HCT116 (cell line): ENCODE measurements around the gene QRICH1. TPM values are rescaled to one million over a fixed set of nuclear protein-coding genes. Genes with fewer than 3 reads are reported as not detected.

Experiments
- ATAC-seq: fragments of 200-7000 bp; cut with Tn5 transposase; 2 replicates; pipeline ENCODE4 v1.9.1; 2020; ENCODE audit warnings: mild to moderate bottlenecking, moderate library complexity
- BruUV-seq: library from RNA; stranded (reverse); fragments of 400-500 nt; replicated peaks from 2 replicates; lab custom pipeline; 2021; lab: Mats Ljungman, UMichigan
- CTCF ChIA-PET: fragments of 300-600 bp; sonication (Branson Sonifier 250); formaldehyde crosslinking; loops from one replicate; lab custom pipeline; 2021; ENCODE audit warnings: antibody characterized with exemption; lab: Charles Lee
- POLR2A ChIA-PET: fragments of 300-600, 350-600 bp; sonication (Branson Sonifier 250); formaldehyde crosslinking; loops from one replicate; lab custom pipeline; 2021; ENCODE audit warnings: antibody characterized with exemption; lab: Charles Lee
- RAD21 ChIA-PET, 2 experiments: fragments of 300-600 bp; sonication (Branson Sonifier 250); formaldehyde crosslinking; loops; one replicate each; lab custom pipeline; 2023; ENCODE audit warnings: low total read pairs in 2 of 2; ENCODE audit not compliant: uncharacterized antibody in 2 of 2, unreplicated experiment in 2 of 2, low non-redundant PET in 1 of 2; lab: Charles Lee
- DNase-seq: peaks from one replicate; pipeline ENCODE4 v3.0.0-alpha.2; 2010; ENCODE audit warnings: low read depth, low spot score
- H2AFZ ChIP-seq: fragments of 200-600 bp; shearing (Covaris generic), sonication (generic); 2 replicates; pipeline ENCODE4 v1.6.1; 2017; ENCODE audit warnings: low read depth, mixed run types, mixed read lengths, antibody characterized with exemption, low read length; ENCODE audit not compliant: poor library complexity, severe bottlenecking
- H3K27ac ChIP-seq: 2 replicates; pipeline ENCODE4 v1.5.1; 2012; ENCODE audit warnings: low read depth, low read length
- H3K27me3 ChIP-seq: fragments of 200-600 bp; sonication (generic); 2 replicates; pipeline ENCODE4 v1.6.1; 2016; ENCODE audit warnings: mixed run types, low read length, mixed read lengths; ENCODE audit not compliant: insufficient read depth
- H3K36me3 ChIP-seq, 2 experiments: fragments of 200-500 bp in 1 of 2; fragments of 200-600 bp in 1 of 2; sonication (Bioruptor generic) in 1 of 2; sonication (generic) in 1 of 2; 2 replicates each; pipeline versions ENCODE4 v1.5.1 to v1.6.1; 2014 to 2016; ENCODE audit warnings: low read length in 2 of 2, inconsistent platforms in 1 of 2, mixed read lengths in 1 of 2, mixed run types in 1 of 2; ENCODE audit not compliant: insufficient read depth in 2 of 2, control insufficient read depth in 1 of 2
- H3K4me1 ChIP-seq, 2 experiments: fragments of 200-600 bp in 1 of 2; sonication (generic) in 1 of 2; 2 replicates each; pipeline versions ENCODE4 v1.5.1 to v1.6.1; 2012 to 2017; ENCODE audit warnings: low read length in 2 of 2, inconsistent platforms in 1 of 2, mild to moderate bottlenecking in 1 of 2, mixed read lengths in 1 of 2, mixed run types in 1 of 2, moderate library complexity in 1 of 2; ENCODE audit not compliant: insufficient read depth in 2 of 2, control insufficient read depth in 1 of 2
- H3K4me2 ChIP-seq: fragments of 200-600 bp; sonication (generic); 2 replicates; pipeline ENCODE4 v1.6.1; 2017; ENCODE audit warnings: mixed run types, low read length, mixed read lengths
- H3K4me3 ChIP-seq, 2 experiments: fragments of 200-600 bp in 1 of 2; sonication (generic) in 1 of 2; replicated peaks in 1 of 2; 2 replicates each; pipeline ENCODE4 v1.5.1; 2011 to 2016; ENCODE audit warnings: low read length in 2 of 2, control low read depth in 1 of 2, low read depth in 1 of 2, mild to moderate bottlenecking in 1 of 2, mixed read lengths in 1 of 2, mixed run types in 1 of 2
- H3K79me2 ChIP-seq: fragments of 200-600 bp; sonication (generic); 2 replicates; pipeline ENCODE4 v1.6.1; 2017; ENCODE audit warnings: mild to moderate bottlenecking, mixed run types, low read length, moderate library complexity, mixed read lengths; ENCODE audit not compliant: insufficient read depth
- H3K9ac ChIP-seq: fragments of 200-600 bp; sonication (generic); 2 replicates; pipeline ENCODE4 v1.6.1; 2016; ENCODE audit warnings: low read length, mixed read lengths
- H3K9me2 ChIP-seq: fragments of 200-600 bp; sonication (generic), shearing (Covaris generic); 2 replicates; pipeline ENCODE4 v1.6.1; 2017; ENCODE audit warnings: mixed run types, mild to moderate bottlenecking, moderate library complexity; ENCODE audit not compliant: insufficient read depth
- H3K9me3 ChIP-seq, 2 experiments: fragments of 200-500 bp in 1 of 2; fragments of 200-600 bp in 1 of 2; sonication (Bioruptor generic) in 1 of 2; sonication (generic) in 1 of 2; 2 replicates each; pipeline ENCODE4 v1.6.1; 2014 to 2017; ENCODE audit warnings: low read length in 2 of 2, mixed read lengths in 2 of 2, inconsistent platforms in 1 of 2, low read depth in 1 of 2, mild to moderate bottlenecking in 1 of 2, mixed run types in 1 of 2, moderate library complexity in 1 of 2; ENCODE audit not compliant: control insufficient read depth in 1 of 2, insufficient read depth in 1 of 2
- H4K20me1 ChIP-seq: fragments of 200-600 bp; sonication (generic), shearing (Covaris generic); 2 replicates; pipeline ENCODE4 v1.6.1; 2017; ENCODE audit warnings: mixed run types, mild to moderate bottlenecking, moderate library complexity; ENCODE audit not compliant: insufficient read depth
- CTCF ChIP-seq, 3 experiments: fragments of 200-600 bp in 1 of 3; sonication (generic) in 1 of 3; IDR thresholded peaks in 2 of 3; conservative IDR thresholded peaks in 1 of 3; 2 replicates each; pipeline ENCODE4 v1.5.1; 2012 to 2017; ENCODE audit warnings: low read depth in 2 of 3, low read length in 2 of 3, antibody characterized with exemption in 1 of 3, borderline replicate concordance in 1 of 3, control low read depth in 1 of 3, mild to moderate bottlenecking in 1 of 3, mixed read lengths in 1 of 3, mixed run types in 1 of 3, moderate library complexity in 1 of 3; ENCODE audit not compliant: insufficient read depth in 1 of 3
- EZH2 ChIP-seq: fragments of 200-600 bp; sonication (generic); IDR thresholded peaks from 2 replicates; pipeline ENCODE4 v1.6.1; 2017; ENCODE audit warnings: antibody characterized with exemption, mixed run types
- EZH2phosphoT487 ChIP-seq: fragments of 200-600 bp; IDR thresholded peaks from 2 replicates; pipeline ENCODE4 v1.6.1; 2018; ENCODE audit warnings: antibody characterized with exemption, borderline replicate concordance
- RAD21 ChIP-seq: IDR thresholded peaks from 2 replicates; pipeline ENCODE4 v1.6.1; 2012; ENCODE audit warnings: low read depth, mild to moderate bottlenecking
- SIN3A ChIP-seq: IDR thresholded peaks from 2 replicates; pipeline ENCODE4 v1.6.1; 2012; ENCODE audit warnings: low read depth
- SP1 ChIP-seq: IDR thresholded peaks from 2 replicates; pipeline ENCODE4 v1.6.1; 2012; ENCODE audit warnings: low read depth
- intact Hi-C: fragments of 100-400 bp; cut with micrococcal nuclease; formaldehyde crosslinking; loops from 2 replicates; pipeline ENCODE4 v1.10.0; 2022
- total RNA-seq: library from RNA; stranded (reverse); gene quantifications from one replicate; pipeline ENCODE4 v1.2.1, GENCODE V29; 2021; ENCODE audit not compliant: unreplicated experiment

The QRICH1 gene
- total RNA-seq, 1 experiment from 2014 or later = 105 TPM

- H3K4me1 ChIP-seq = no peaks in the 10 kb centered on the region
- ChIA-PET CTCF (no interaction called here), RAD21 (no interaction called here), POLR2A (no interaction called here)
- H3K27me3 ChIP-seq = no peaks in the 10 kb centered on the region
- H3K27ac ChIP-seq = no peak overlapping the region
- no peak overlapping the region for H2AFZ ChIP-seq
- H4K20me1 ChIP-seq = peaks cover 6% of the 10 kb centered on the region; the same call in 1 of the 2 replicates
- no peaks in the 10 kb centered on the region for H3K9me3 ChIP-seq
- intact Hi-C loops = no loop called here
- no peak overlapping the region for H3K4me3 ChIP-seq
- no peak for TF ChIP-seq RAD21
- TF ChIP-seq, all 23 proteins: peak for 0
- Histone ChIP-seq H3K4me2 (no peak overlapping the region), H3K9me2 (no peaks in the 10 kb centered on the region), H3K79me2 (peaks cover 93% of the 10 kb centered on the region), H3K36me3 (peaks cover 40 to 47% of the 10 kb centered on the region in 2 experiments), H3K9ac (no peak overlapping the region)
- no peak for DNase-seq
- ATAC-seq = no peak
- BruUV-seq = no TSS peak
Observed at GRCh38 chr3:49076116-49076515, 17.8 kb downstream of the QRICH1 start.

- DNase-seq (no peak), ATAC-seq (no peak)
- RAD21 ChIA-PET = no interaction called here
- peaks cover 49% of the 10 kb centered on the region for H3K79me2 ChIP-seq
- intact Hi-C loops = no loop called here
- no peak overlapping the region for H3K4me2 ChIP-seq
- peaks cover 26 to 32% of the 10 kb centered on the region in 2 experiments; a peak in 3 of 4 replicates for H3K36me3 ChIP-seq
- H3K9me2 ChIP-seq = no peaks in the 10 kb centered on the region
- H3K4me3 ChIP-seq = no peak overlapping the region
- no peaks in the 10 kb centered on the region for H3K4me1 ChIP-seq
- H3K27ac ChIP-seq = no peak overlapping the region
- BruUV-seq = no TSS peak
- TF ChIP-seq SIN3A = no peak
- TF ChIP-seq CTCF (IDR thresholded peaks at IDR 0.05 in 2 of 3, conservative IDR thresholded peaks at IDR 0.05 in 1 of 3; ENCODE audit: borderline replicate concordance in 1 of 3, insufficient read depth in 1 of 3, low read depth in 2 of 3, low read length in 2 of 3) = no peak
- TF ChIP-seq EZH2 = no peak
- TF ChIP-seq EZH2phosphoT487 = no peak
- no peak for TF ChIP-seq SP1
- H4K20me1 ChIP-seq = no peaks in the 10 kb centered on the region
- no peaks in the 10 kb centered on the region for H3K27me3 ChIP-seq
- H3K9ac ChIP-seq = no peak overlapping the region
- CTCF ChIA-PET = no interaction called here
- no peaks in the 10 kb centered on the region for H3K9me3 ChIP-seq
- H2AFZ ChIP-seq = no peak overlapping the region
- POLR2A ChIA-PET = no interaction called here
Observed at GRCh38 chr3:49058011-49058410, 35.9 kb downstream of the QRICH1 start.
